ENCODE measurements around the gene SSTR5. TPM values are rescaled to one million over a fixed set of nuclear protein-coding genes. Genes with fewer than 3 reads are reported as not detected.

SSTR5 gene
- total RNA-seq, 1 experiment from 2014 or later = not detected

- Histone ChIP-seq H3K27ac (no peak overlapping the region), H3K9me3 (replicated peaks) (no peaks in the 10 kb centered on the region), H3K27me3 (replicated peaks) (peaks cover 95% of the 10 kb centered on the region), H3K4me3 (no peak overlapping the region), H3K4me1 (replicated peaks) (no peaks in the 10 kb centered on the region), H3K36me3 (no peaks in the 10 kb centered on the region)
- no peak for DNase-seq (ENCODE audit: low read depth in 1 of 2, low spot score in 2 of 2)
Measured at GRCh38 chr16:1067629-1068028, 4.9 kb upstream of the SSTR5 start.

GRCh38 chr16:1068451-1068850, 4.1 kb upstream of the SSTR5 start:
- no peak for DNase-seq (ENCODE audit: low read depth in 1 of 2, low spot score in 2 of 2)
- Histone ChIP-seq H3K27me3 (replicated peaks) (peaks cover 93% of the 10 kb centered on the region), H3K4me1 (replicated peaks) (no peaks in the 10 kb centered on the region), H3K27ac (no peak overlapping the region), H3K9me3 (replicated peaks) (no peaks in the 10 kb centered on the region), H3K36me3 (no peaks in the 10 kb centered on the region), H3K4me3 (no peak overlapping the region)

- Histone ChIP-seq H3K36me3 (no peaks in the 10 kb centered on the region), H3K4me1 (replicated peaks) (no peaks in the 10 kb centered on the region), H3K4me3 (no peak overlapping the region), H3K27ac (no peak overlapping the region), H3K9me3 (replicated peaks) (no peaks in the 10 kb centered on the region), H3K27me3 (replicated peaks) (peaks cover 91% of the 10 kb centered on the region)
- no peak for DNase-seq (ENCODE audit: low read depth in 1 of 2, low spot score in 2 of 2)
Measured at GRCh38 chr16:1069154-1069553, 3.4 kb upstream of the SSTR5 start.

GRCh38 chr16:1070084-1070863, 2.3 kb upstream of the SSTR5 start:
- Histone ChIP-seq H3K4me1 (replicated peaks) (no peaks in the 10 kb centered on the region), H3K27ac (no peak overlapping the region), H3K36me3 (no peaks in the 10 kb centered on the region), H3K27me3 (replicated peaks) (peaks cover 91% of the 10 kb centered on the region), H3K9me3 (replicated peaks) (no peaks in the 10 kb centered on the region), H3K4me3 (no peak overlapping the region)
- no peak for DNase-seq (ENCODE audit: low read depth in 1 of 2, low spot score in 2 of 2)

- DNase-seq (ENCODE audit: low read depth in 1 of 2, low spot score in 2 of 2) = no peak
- Histone ChIP-seq H3K9me3 (replicated peaks) (no peaks in the 10 kb centered on the region), H3K4me3 (no peak overlapping the region), H3K36me3 (no peaks in the 10 kb centered on the region), H3K27ac (no peak overlapping the region), H3K4me1 (replicated peaks) (no peaks in the 10 kb centered on the region), H3K27me3 (replicated peaks) (peaks cover 88% of the 10 kb centered on the region)
Measured at GRCh38 chr16:1070864-1071408, 1.6 kb upstream of the SSTR5 start.

GRCh38 chr16:1071561-1072225, 854 bp upstream of the SSTR5 start:
- Histone ChIP-seq H3K27me3 (replicated peaks) (peaks cover 85% of the 10 kb centered on the region), H3K36me3 (no peaks in the 10 kb centered on the region), H3K4me1 (replicated peaks) (no peaks in the 10 kb centered on the region), H3K27ac (no peak overlapping the region), H3K9me3 (replicated peaks) (no peaks in the 10 kb centered on the region), H3K4me3 (no peak overlapping the region)
- DNase-seq (ENCODE audit: low read depth in 1 of 2, low spot score in 2 of 2) = no peak

- Histone ChIP-seq H3K9me3 (replicated peaks) (no peaks in the 10 kb centered on the region), H3K36me3 (no peaks in the 10 kb centered on the region), H3K27me3 (replicated peaks) (peaks cover 80% of the 10 kb centered on the region), H3K4me3 (no peak overlapping the region), H3K27ac (no peak overlapping the region), H3K4me1 (replicated peaks) (no peaks in the 10 kb centered on the region)
- DNase-seq (ENCODE audit: low read depth in 1 of 2, low spot score in 2 of 2) = no peak
Measured at GRCh38 chr16:1073262-1073558, 663 bp downstream of the SSTR5 start.

- no peak overlapping the region for H3K4me3 ChIP-seq
- no peak overlapping the region for H3K27ac ChIP-seq
- peaks cover 81% of the 10 kb centered on the region for H3K27me3 ChIP-seq (replicated peaks)
- no peaks in the 10 kb centered on the region for H3K4me1 ChIP-seq (replicated peaks)
- H3K9me3 ChIP-seq (replicated peaks) = no peaks in the 10 kb centered on the region
- H3K36me3 ChIP-seq = no peaks in the 10 kb centered on the region
- DNase-seq (ENCODE audit: low read depth in 1 of 2, low spot score in 2 of 2) = no peak
Measured at GRCh38 chr16:1073566-1074378, 1.2 kb downstream of the SSTR5 start.

- H3K27ac ChIP-seq = no peak overlapping the region
- no peak for DNase-seq (ENCODE audit: low read depth in 1 of 2, low spot score in 2 of 2)
- no peaks in the 10 kb centered on the region for H3K9me3 ChIP-seq (replicated peaks)
- no peak overlapping the region for H3K4me3 ChIP-seq
- H3K36me3 ChIP-seq = no peaks in the 10 kb centered on the region
- H3K27me3 ChIP-seq (replicated peaks) = peaks cover 80% of the 10 kb centered on the region
- no peaks in the 10 kb centered on the region for H3K4me1 ChIP-seq (replicated peaks)
Measured at GRCh38 chr16:1074379-1074649, 1.8 kb downstream of the SSTR5 start.

- no peak overlapping the region for H3K27ac ChIP-seq
- H3K9me3 ChIP-seq (replicated peaks) = no peaks in the 10 kb centered on the region
- H3K27me3 ChIP-seq (replicated peaks) = peaks cover 79% of the 10 kb centered on the region
Measured at GRCh38 chr16:1075546-1075945, 3.0 kb downstream of the SSTR5 start.

GRCh38 chr16:1076801-1077576, 4.4 kb downstream of the SSTR5 start:
- no peak for DNase-seq (ENCODE audit: low read depth in 1 of 2, low spot score in 2 of 2)
- H3K4me3 ChIP-seq = no peak overlapping the region
- no peaks in the 10 kb centered on the region for H3K9me3 ChIP-seq (replicated peaks)
- H3K4me1 ChIP-seq (replicated peaks) = no peaks in the 10 kb centered on the region
- peaks cover 81% of the 10 kb centered on the region for H3K27me3 ChIP-seq (replicated peaks)
- H3K36me3 ChIP-seq = no peaks in the 10 kb centered on the region
- no peak overlapping the region for H3K27ac ChIP-seq

More at GRCh38 chr16:1075546-1075945, 3.0 kb downstream of the SSTR5 start:
- Histone ChIP-seq H3K4me3 (no peak overlapping the region), H3K36me3 (no peaks in the 10 kb centered on the region), H3K4me1 (replicated peaks) (no peaks in the 10 kb centered on the region)
- no peak for DNase-seq (ENCODE audit: low read depth in 1 of 2, low spot score in 2 of 2)

GRCh38 chr16:1077877-1078578, 5.5 kb downstream of the SSTR5 start:
- Histone ChIP-seq H3K27me3 (replicated peaks) (peaks cover 84% of the 10 kb centered on the region), H3K4me1 (replicated peaks) (no peaks in the 10 kb centered on the region), H3K9me3 (replicated peaks) (no peaks in the 10 kb centered on the region), H3K4me3 (no peak overlapping the region), H3K36me3 (no peaks in the 10 kb centered on the region), H3K27ac (no peak overlapping the region)
- no peak for DNase-seq (ENCODE audit: low read depth in 1 of 2, low spot score in 2 of 2)

GRCh38 chr16:1078579-1079021, 6.1 kb downstream of the SSTR5 start:
- no peaks in the 10 kb centered on the region for H3K9me3 ChIP-seq (replicated peaks)
- H3K27ac ChIP-seq = no peak overlapping the region
- no peak overlapping the region for H3K4me3 ChIP-seq
- peaks cover 85% of the 10 kb centered on the region for H3K27me3 ChIP-seq (replicated peaks)
- H3K36me3 ChIP-seq = no peaks in the 10 kb centered on the region
- no peaks in the 10 kb centered on the region for H3K4me1 ChIP-seq (replicated peaks)
- DNase-seq (ENCODE audit: low read depth in 1 of 2, low spot score in 2 of 2) = no peak
